ENCODE results near the gene SAMD13. TPM values are rescaled to one million over a fixed set of nuclear protein-coding genes. Genes with fewer than 3 reads are reported as not detected.

Gene SAMD13
- total and polyA plus RNA-seq, 2 of the 8 experiments (the other 6 are each of a cell fraction or from before 2014, with no cell fraction given): 0.86 to 2.3 TPM

- TF ChIP-seq CTCF (IDR thresholded peaks at IDR 0.05; ENCODE audit: control extremely low read depth in 1 of 3, insufficient read depth in 1 of 3, low read depth in 1 of 3, low read length in 3 of 3) (no peak), RAD21 (IDR thresholded peaks at IDR 0.05 in 1 of 2, conservative IDR thresholded peaks at IDR 0.05 in 1 of 2; ENCODE audit: low read depth in 2 of 2, low read length in 2 of 2) (no peak), TAF7 (optimal IDR thresholded peaks at IDR 0.05; ENCODE audit: borderline replicate concordance, low read depth, low read length) (no peak)
Measured at GRCh38 chr1:84374991-84375696, 73.6 kb downstream of the SAMD13 start (continued).
